ENCODE results near the gene FSHR.

Gene FSHR

GRCh38 chr2:49035481-49035880 is 118.8 kb downstream of the FSHR start:
- no peak for DNase-seq (ENCODE audit: extremely low read depth in 1 of 2, low read depth in 1 of 2)

- DNase-seq (ENCODE audit: extremely low read depth in 1 of 2, low read depth in 1 of 2), result no peak
These were observed 120.7 kb downstream of the FSHR start for GRCh38 chr2:49033394-49034185.

DNA sequence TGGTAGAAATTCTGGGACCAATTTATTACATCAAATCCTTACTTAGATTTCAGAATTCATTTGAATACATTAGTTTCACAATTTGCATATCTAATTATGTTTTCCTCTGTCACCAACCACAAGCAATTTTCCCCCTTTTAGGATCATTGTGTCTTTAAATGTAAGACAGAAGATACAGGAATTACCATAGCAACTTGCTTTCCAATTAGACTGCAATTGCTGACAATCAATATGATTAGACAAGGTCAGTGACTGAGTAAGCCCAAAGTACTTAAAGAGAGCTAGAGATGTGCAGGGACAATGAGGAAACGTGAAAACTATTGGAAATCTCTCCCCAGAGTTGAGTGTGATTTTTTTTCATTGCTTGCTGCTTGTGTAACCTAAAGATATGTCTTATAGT is 121.4 kb downstream of the FSHR start:
- DNase-seq (ENCODE audit: extremely low read depth in 1 of 2, low read depth in 1 of 2), result no peak

GRCh38 chr2:49032126-49032525 is 122.2 kb downstream of the FSHR start:
- DNase-seq (ENCODE audit: extremely low read depth in 1 of 2, low read depth in 1 of 2), result no peak

DNA sequence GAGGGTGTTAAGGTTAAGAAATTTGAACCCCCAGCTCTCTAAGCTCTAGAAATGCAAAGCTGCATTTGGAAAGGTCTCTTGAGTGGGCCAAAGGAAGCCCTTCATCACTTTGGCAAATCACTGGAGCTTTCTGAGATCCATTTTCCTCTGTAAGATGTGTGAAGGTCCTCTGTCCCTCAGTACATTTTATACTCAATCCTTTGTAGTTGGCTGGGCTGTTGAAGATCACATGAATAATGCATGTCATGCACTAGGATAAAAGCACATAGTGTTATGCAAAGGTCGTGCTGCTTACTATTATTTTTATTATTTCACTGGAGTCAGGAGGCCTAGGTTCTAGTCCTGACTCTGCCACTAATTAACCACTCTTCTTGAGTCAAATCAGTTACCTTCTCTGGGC is 124.9 kb downstream of the FSHR start:
- DNase-seq (ENCODE audit: extremely low read depth in 1 of 2, low read depth in 1 of 2), result no peak

- DNase-seq (ENCODE audit: extremely low read depth in 1 of 2, low read depth in 1 of 2), result no peak
These were observed 126.2 kb downstream of the FSHR start for GRCh38 chr2:49028101-49028500.

DNA sequence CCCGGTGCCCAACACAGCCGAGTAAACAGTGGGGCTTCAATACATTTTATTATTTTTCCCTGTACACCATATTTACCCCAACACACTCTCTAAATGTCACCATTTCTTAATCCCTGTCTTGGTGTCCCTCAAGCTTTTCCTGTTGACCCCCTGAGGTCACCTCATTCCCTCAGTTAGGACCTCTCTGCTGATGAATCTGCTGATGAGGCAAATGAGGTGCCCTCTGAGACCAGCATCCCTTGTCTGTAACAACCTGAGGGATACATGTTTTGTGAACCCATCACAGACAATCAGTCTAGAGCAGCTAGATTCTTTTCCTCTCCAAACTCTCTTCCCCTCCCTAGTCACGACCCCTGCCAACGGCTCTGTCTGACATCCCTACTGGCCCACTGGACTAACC is 127.6 kb downstream of the FSHR start:
- DNase-seq (ENCODE audit: extremely low read depth in 1 of 2, low read depth in 1 of 2), result no peak

DNA sequence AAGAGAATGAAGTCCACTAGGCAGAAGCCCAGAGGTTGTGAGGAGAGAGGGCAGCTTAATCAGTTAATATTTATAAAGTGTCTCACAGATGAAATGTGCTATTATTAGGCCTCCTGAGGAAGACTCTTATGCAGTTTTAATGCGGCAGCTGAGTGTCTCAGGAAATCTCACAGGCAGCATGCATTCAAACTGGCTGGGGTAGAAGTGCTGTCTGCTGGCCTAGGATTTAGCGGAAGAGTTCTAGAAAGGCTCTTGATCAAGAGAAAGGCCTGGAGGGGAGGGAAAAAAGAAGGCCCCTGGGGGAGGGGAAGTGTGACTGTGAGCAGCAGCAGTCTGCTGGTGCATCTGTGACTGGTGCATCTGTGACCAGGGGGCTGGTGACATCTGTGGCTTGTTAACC is 133.0 kb downstream of the FSHR start:
- DNase-seq (ENCODE audit: extremely low read depth in 1 of 2, low read depth in 1 of 2), result no peak

- DNase-seq (ENCODE audit: extremely low read depth in 1 of 2, low read depth in 1 of 2), result no peak
These were observed 149.1 kb downstream of the FSHR start for GRCh38 chr2:49005261-49005660.

- DNase-seq (ENCODE audit: extremely low read depth in 1 of 2, low read depth in 1 of 2), result no peak
These were observed 150.2 kb downstream of the FSHR start for GRCh38 chr2:49004036-49004626.

- DNase-seq (ENCODE audit: extremely low read depth in 1 of 2, low read depth in 1 of 2), result no peak
These were observed 151.1 kb downstream of the FSHR start for GRCh38 chr2:49003201-49003600.

GRCh38 chr2:49002750-49003149 is 151.6 kb downstream of the FSHR start:
- no peak for DNase-seq (ENCODE audit: extremely low read depth in 1 of 2, low read depth in 1 of 2)

GRCh38 chr2:49000695-49001094 is 153.6 kb downstream of the FSHR start:
- DNase-seq (ENCODE audit: extremely low read depth in 1 of 2, low read depth in 1 of 2), result no peak

DNA sequence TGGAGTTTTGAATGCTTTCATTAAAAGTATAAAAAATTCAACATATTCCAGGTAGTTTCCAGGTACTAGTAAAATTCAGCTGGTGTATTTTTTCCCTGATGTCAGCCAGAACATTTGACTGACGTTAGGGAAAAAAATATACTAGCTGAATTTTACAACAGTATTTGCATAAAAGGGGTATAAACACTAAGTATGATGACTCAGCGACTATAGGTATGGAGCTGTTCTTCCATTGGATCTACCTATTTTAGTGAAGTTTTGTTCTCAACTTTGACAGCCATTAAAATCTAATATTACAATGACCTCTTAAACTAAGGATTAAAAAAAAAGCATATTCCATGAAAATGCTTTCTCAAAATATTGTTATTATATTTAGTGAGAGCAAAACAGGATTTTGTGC is 155.9 kb downstream of the FSHR start:
- DNase-seq (ENCODE audit: extremely low read depth in 1 of 2, low read depth in 1 of 2), result no peak

DNA sequence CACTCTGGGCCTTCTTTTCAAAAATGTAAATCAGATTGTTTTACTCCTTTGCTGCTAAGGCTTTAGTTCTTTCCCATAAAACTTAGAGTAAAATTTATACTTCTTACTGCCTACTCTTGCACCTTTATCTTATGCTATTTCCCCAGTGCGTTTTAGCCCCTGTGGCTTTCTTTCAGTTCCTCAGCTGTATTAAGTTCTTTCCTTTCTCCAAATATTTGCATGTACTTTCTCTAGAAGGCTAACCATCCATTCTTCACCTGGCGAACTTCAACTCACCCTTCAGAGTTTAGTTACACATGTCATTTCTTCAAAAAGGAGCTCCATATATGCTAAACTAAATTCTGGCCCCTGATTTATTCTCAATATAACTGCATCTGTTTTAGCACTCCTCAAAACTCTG is 160.7 kb downstream of the FSHR start:
- no peak for DNase-seq (ENCODE audit: extremely low read depth in 1 of 2, low read depth in 1 of 2)

- DNase-seq (ENCODE audit: extremely low read depth in 1 of 2, low read depth in 1 of 2), result no peak
These were observed 162.7 kb downstream of the FSHR start for GRCh38 chr2:48991415-48992131.

- no peak for DNase-seq (ENCODE audit: extremely low read depth in 1 of 2, low read depth in 1 of 2)
These were observed 169.4 kb downstream of the FSHR start for GRCh38 chr2:48984922-48985321.

DNA sequence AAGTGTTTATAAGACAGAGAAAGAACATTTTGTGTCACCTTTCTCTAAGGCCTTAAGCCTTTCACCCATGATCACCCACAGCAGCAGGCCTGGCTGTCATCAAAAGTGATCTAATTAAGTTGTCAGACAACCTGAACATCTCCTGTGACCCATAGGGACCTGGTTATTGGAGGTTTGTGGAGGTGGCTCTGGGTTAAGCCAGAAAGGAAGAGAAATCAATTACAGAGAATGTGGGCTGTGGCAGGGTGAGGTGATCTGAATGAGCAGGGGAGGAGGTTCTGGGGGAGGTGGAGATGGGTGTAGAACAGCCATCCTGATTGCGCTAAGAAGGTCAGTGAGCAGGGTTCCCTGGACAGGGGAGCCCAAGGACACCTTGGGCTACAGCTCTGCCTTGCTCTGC is 170.8 kb downstream of the FSHR start:
- no peak for DNase-seq (ENCODE audit: extremely low read depth in 1 of 2, low read depth in 1 of 2)

DNA sequence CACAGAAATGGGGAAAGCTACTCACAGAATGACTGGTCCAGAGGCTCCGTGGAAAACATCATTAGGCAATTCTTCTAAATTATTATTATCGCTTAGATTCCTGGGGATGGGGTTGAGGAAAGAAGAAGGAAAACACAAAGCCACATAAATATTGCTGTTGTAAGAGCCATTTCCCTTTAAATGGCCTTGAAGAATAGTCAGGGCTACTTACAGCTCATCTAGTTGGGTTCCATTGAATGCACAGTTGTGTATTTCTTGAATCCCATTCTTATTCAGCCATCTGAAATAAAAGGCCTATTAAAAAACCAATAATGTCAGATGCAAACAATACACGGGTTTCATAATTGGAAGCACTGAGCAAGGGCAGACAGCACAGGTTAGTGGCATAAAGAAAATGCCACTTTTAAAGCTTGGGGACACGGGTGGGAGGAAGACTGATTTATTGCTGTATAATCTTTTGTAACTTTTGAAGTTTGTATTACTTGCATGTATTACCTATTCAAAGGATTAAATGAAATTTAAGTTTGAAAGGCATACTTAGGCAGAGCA is 171.4 kb downstream of the FSHR start:
- no peak for DNase-seq (ENCODE audit: extremely low read depth in 1 of 2, low read depth in 1 of 2)

GRCh38 chr2:48980846-48981245 is 173.5 kb downstream of the FSHR start:
- DNase-seq (ENCODE audit: extremely low read depth in 1 of 2, low read depth in 1 of 2), result no peak

DNA sequence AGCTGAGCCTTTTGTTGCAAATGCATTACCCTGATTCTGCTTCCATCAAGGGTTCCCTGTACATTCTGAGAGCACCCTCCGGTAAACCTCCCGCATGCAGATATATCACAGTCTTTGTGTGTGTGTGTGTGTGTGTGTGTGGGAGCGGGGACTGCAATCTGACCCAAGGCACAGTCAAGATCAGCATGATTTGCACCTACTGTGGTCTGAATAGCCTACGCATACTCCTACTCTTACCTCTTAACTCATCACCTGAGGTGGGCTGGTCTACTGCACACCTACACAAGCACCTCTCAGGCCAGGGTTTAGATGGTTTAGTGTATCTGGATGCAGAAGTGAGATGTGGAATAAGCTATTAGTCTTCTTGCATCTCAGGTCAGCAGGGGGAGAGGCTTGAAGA is 174.6 kb downstream of the FSHR start:
- no peak for DNase-seq (ENCODE audit: extremely low read depth in 1 of 2, low read depth in 1 of 2)

DNA sequence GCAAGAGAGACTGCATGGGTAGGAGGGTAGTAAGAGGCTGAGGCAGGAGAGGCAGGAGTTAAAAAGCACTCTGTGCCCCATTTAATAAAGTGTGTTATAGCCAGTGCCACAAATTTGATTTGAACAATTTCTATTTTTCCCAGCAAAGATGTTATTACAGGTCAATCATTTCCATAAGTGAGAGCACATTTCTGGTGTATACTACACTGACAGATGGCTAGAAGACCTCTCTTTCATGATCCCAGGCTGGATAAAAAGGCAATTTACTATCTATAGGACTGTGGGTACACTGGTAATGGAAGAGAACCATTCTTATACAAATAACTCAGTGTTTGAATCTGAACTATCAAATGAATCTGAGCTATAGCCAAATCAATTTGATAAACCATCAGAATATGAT is 176.2 kb downstream of the FSHR start:
- DNase-seq (ENCODE audit: extremely low read depth in 1 of 2, low read depth in 1 of 2), result no peak
